ENCODE measurements around the gene SLC35E2B. TPM values are rescaled to one million over a fixed set of nuclear protein-coding genes. Genes with fewer than 3 reads are reported as not detected.
"Not testable (repeated sequence)": the region's sequence is repeated elsewhere in the genome, so short reads cannot be mapped to it uniquely, and the experiment has no call there.

SLC35E2B gene
- 10 to 100 TPM; 34.0 to 59.9 (median 48.8) TPM for total RNA-seq

GRCh38 chr1:1692714-1693647 lies at the start of gene SLC35E2B:
Gene SLC35E2B, minus strand, starts transcription at chr1:1692795. Its CDS starts 16,096 bp downstream, at chr1:1676699.
- TF ChIP-seq POLR2AphosphoS5 (IDR thresholded peaks at IDR 0.05) = peak in 1 of 3 donors; percentile 89
- WGBS = no CpG with 5 or more reads among the region's 98 CpGs
- H3K9me3 ChIP-seq, H3K4me1 ChIP-seq, H3K27me3 ChIP-seq, H3K36me3 ChIP-seq: not testable (repeated sequence)
- Histone ChIP-seq H3K4me3 (peak within 1 kb of the TSS; percentile 67), H3K27ac (peak within 1 kb of the TSS; percentile 94)
- peak; percentile 94 to 99 for DNase-seq (ENCODE audit: low spot score in 2 of 2)

- H3K27me3 ChIP-seq, H3K9me3 ChIP-seq, H3K4me3 ChIP-seq, H3K4me1 ChIP-seq: not testable (repeated sequence)
- peaks cover 18% of the 10 kb centered on the region for H3K36me3 ChIP-seq
- peak overlapping the region; percentile 34 for H3K27ac ChIP-seq
- WGBS = 65% methylated on average over 12 of the region's 12 CpGs
- peak in 1 of 2 donors; percentile 69 for DNase-seq (ENCODE audit: low spot score in 2 of 2)
Measured at GRCh38 chr1:1741013-1741412, 48.4 kb upstream of the SLC35E2B start.

DNA sequence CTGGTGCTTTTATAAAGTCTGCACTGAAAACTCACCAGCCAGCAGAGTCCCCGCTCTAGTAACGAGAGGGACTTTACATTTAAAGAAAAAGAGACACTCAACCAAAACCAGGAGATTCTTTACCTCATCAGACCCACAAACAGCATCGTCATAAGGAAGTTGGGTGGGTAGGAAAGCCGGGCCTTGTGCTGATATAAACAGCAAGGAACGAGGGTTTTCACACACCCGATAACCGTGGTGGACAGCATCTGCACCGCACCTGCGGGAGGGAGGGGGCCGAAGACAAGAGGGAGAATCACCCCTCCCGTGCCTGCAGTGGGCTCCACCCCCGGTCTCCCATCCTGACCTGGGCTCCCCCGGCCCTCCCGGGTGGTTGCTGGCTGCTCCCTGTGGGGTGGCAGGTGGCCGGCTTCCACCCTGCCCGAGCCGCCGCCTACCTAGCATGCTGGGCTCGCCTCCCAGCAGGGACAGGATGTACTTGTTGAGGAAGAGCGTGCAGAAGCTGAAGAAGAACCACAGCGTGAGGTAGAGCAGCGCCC lies 46.3 kb upstream of the SLC35E2B start:
- H3K9me3 ChIP-seq, H3K27me3 ChIP-seq, H3K27ac ChIP-seq, H3K4me1 ChIP-seq, H3K4me3 ChIP-seq: not testable (repeated sequence)
- H3K36me3 ChIP-seq = peaks cover 22% of the 10 kb centered on the region
- peak in 1 of 2 donors; percentile 23 for DNase-seq (ENCODE audit: low spot score in 2 of 2)
- no CpG with 5 or more reads among the region's 22 CpGs for WGBS

GRCh38 chr1:1737675-1738590 lies 45.3 kb upstream of the SLC35E2B start:
- peaks cover 31% of the 10 kb centered on the region for H3K36me3 ChIP-seq
- not testable (repeated sequence) for H3K27me3 ChIP-seq, H3K9me3 ChIP-seq, H3K4me1 ChIP-seq, H3K4me3 ChIP-seq, H3K27ac ChIP-seq
- 94% methylated on average over 10 of the region's 44 CpGs for WGBS
- peak; percentile 60 to 67 for DNase-seq (ENCODE audit: low spot score in 2 of 2)

GRCh38 chr1:1732381-1732780 lies 39.8 kb upstream of the SLC35E2B start:
- TF ChIP-seq, protein P1, sequence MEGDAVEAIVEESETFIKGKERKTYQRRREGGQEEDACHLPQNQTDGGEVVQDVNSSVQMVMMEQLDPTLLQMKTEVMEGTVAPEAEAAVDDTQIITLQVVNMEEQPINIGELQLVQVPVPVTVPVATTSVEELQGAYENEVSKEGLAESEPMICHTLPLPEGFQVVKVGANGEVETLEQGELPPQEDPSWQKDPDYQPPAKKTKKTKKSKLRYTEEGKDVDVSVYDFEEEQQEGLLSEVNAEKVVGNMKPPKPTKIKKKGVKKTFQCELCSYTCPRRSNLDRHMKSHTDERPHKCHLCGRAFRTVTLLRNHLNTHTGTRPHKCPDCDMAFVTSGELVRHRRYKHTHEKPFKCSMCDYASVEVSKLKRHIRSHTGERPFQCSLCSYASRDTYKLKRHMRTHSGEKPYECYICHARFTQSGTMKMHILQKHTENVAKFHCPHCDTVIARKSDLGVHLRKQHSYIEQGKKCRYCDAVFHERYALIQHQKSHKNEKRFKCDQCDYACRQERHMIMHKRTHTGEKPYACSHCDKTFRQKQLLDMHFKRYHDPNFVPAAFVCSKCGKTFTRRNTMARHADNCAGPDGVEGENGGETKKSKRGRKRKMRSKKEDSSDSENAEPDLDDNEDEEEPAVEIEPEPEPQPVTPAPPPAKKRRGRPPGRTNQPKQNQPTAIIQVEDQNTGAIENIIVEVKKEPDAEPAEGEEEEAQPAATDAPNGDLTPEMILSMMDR (IDR thresholded peaks at IDR 0.05) = no peak
- TF ChIP-seq EP300 (IDR thresholded peaks at IDR 0.05) (no peak), POLR2AphosphoS5 (IDR thresholded peaks at IDR 0.05) (no peak), POLR2A (IDR thresholded peaks at IDR 0.05) (no peak)
- Histone ChIP-seq H3K27ac (no peak overlapping the region), H3K36me3 (peaks cover 45% of the 10 kb centered on the region), H3K27me3 (no peaks in the 10 kb centered on the region), H3K9me3 (no peaks in the 10 kb centered on the region), H3K4me3 (no peak overlapping the region), H3K4me1 (peaks cover 3% of the 10 kb centered on the region)
- 90% methylated on average over 17 of the region's 17 CpGs for WGBS
- DNase-seq (ENCODE audit: low spot score in 2 of 2) = peak; percentile 44 to 65

DNA sequence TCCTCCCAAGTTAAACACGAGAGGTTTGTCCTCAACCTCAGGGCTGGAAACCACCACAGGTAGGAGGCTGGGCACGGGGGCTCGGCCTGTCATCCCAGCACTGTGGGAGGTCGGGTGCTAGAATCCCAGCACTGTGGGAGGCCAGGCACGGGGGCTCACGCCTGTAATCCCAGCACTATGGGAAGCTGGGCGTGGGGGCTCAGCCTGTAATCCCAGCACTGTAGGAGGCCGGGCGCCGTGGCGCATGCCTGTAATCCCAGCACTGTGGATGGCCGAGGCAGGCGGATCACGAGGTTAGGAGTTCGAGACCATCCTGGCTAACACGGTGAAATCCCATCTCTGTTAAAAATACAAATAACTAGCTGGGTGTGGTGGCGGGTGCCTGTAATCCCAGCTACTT lies 38.3 kb upstream of the SLC35E2B start:
- Histone ChIP-seq H3K9me3 (no peaks in the 10 kb centered on the region), H3K27me3 (no peaks in the 10 kb centered on the region), H3K4me3 (no peak overlapping the region), H3K36me3 (peaks cover 34% of the 10 kb centered on the region), H3K4me1 (peaks cover 6% of the 10 kb centered on the region), H3K27ac (no peak overlapping the region)
- no peak for TF ChIP-seq POLR2AphosphoS5 (IDR thresholded peaks at IDR 0.05)
- TF ChIP-seq EP300 (IDR thresholded peaks at IDR 0.05) = no peak
- TF ChIP-seq POLR2A (IDR thresholded peaks at IDR 0.05) = no peak
- TF ChIP-seq, protein P1 (IDR thresholded peaks at IDR 0.05) = no peak
- 96% methylated on average over 12 of the region's 17 CpGs for WGBS
- DNase-seq (ENCODE audit: low spot score in 2 of 2) = peak; percentile 45 to 49

GRCh38 chr1:1730230-1730629 lies 37.6 kb upstream of the SLC35E2B start:
- H3K4me1 ChIP-seq, H3K27me3 ChIP-seq, H3K27ac ChIP-seq, H3K4me3 ChIP-seq, H3K9me3 ChIP-seq: not testable (repeated sequence)
- peaks cover 33% of the 10 kb centered on the region for H3K36me3 ChIP-seq
- no CpG with 5 or more reads among the region's 13 CpGs for WGBS
- DNase-seq (ENCODE audit: low spot score in 2 of 2) = peak; percentile 33 to 75

- peak; percentile 29 to 71 for DNase-seq (ENCODE audit: low spot score in 2 of 2)
Measured at GRCh38 chr1:1729116-1729816, 36.7 kb upstream of the SLC35E2B start.

GRCh38 chr1:1728308-1729005 lies 35.9 kb upstream of the SLC35E2B start:
- Histone ChIP-seq H3K36me3 (peaks cover 28% of the 10 kb centered on the region), H3K27ac (peak overlapping the region; percentile 65)
- not testable (repeated sequence) for H3K27me3 ChIP-seq, H3K4me3 ChIP-seq, H3K4me1 ChIP-seq, H3K9me3 ChIP-seq
- 21% methylated on average over 6 of the region's 14 CpGs for WGBS
- DNase-seq (ENCODE audit: low spot score in 2 of 2) = peak; percentile 52 to 78

More at GRCh38 chr1:1729116-1729816, 36.7 kb upstream of the SLC35E2B start:
- H3K36me3 ChIP-seq = peaks cover 33% of the 10 kb centered on the region
- not testable (repeated sequence) for H3K27ac ChIP-seq, H3K27me3 ChIP-seq, H3K4me3 ChIP-seq, H3K4me1 ChIP-seq, H3K9me3 ChIP-seq
- WGBS = 91% methylated on average over 11 of the region's 18 CpGs
